NCI-H226 (cell line): Measurements from ENCODE around the gene VCL.
A peak's percentile ranks its signal among the peaks of the same experiment; 100 is the strongest.
"Not testable (repeated sequence)": the region's sequence is repeated elsewhere in the genome, so short reads cannot be mapped to it uniquely, and the experiment has no call there.

ENCODE experiments used
- DNase-seq: peaks from one replicate; pipeline ENCODE4 v3.0.0-alpha.2; 2015

Gene VCL

DNA sequence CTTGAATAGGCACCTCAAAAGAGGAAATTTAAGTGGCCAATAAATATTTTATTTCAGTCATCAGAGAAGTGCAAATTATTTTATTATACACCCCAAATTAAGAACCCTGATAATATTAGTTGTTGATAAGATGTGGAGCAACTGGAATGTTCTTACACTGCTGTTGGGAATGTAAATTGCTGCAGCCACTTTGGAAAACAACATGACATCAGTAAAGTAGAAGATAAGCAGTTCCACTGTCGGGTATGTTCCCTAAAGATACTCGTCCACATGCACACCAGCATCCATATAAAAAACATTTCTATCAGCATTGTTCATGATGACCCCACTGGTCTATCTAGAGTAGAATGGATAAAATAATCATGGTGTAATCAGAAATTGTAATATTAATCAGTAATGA is 46.5 kb downstream of the VCL start:
- no peak for DNase-seq

DNA sequence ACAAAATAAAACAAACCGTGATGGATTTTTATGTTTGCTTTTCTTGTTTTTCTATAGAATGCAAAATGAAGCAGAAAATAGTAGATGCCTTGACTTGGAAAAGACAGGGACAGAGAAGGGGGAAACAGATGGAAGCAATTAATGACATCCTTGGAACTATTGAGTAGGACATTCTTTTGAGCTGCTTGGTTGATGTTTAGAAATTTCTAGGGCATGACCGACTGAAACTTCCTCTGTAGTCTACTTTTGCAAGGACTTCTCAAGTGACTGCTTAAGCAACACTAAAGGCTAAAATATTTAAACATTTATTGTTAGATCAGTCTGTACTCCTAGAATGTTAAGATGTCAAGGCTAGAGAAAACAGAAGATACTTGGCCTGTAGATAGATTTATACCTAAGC is 49.4 kb downstream of the VCL start:
- no peak for DNase-seq

DNA sequence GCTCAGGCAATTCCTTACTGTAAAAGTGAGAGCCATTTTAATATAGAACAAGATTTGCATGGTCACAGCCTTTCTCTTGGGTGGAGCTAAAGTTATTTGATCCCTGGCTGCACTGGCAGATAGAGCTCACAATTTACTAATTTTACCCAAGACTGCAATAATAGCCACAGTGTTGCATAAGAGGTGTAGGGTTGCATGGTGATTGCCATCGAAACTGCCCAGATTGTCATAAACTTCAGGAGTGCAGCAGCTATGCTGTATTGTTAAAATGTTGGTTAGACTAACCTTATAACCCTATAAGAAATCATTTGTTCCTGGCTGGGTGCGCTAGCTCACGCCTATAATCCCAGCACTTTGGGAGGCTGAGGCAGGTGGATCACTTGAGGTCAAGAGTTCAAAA is 50.0 kb downstream of the VCL start:
- DNase-seq, result no peak

DNA sequence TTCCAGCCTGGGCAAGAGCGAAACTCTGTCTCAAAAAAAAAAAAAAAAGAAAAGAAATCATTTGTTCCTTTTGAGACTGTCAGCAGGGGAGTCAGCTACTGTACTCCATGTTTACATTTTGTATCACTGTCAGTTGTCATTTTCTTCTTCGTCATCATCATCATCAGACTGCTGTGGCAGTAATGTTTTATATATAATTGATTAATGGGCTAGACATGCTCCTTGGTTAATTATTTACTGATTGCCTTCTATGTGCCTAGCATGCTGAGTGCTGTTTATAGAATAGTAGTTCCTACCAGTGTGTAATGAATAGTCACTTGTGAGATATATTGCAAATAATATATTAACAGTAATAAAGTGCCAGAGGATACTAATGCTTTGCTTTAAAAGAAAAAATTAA is 50.5 kb downstream of the VCL start:
- no peak for DNase-seq

DNA sequence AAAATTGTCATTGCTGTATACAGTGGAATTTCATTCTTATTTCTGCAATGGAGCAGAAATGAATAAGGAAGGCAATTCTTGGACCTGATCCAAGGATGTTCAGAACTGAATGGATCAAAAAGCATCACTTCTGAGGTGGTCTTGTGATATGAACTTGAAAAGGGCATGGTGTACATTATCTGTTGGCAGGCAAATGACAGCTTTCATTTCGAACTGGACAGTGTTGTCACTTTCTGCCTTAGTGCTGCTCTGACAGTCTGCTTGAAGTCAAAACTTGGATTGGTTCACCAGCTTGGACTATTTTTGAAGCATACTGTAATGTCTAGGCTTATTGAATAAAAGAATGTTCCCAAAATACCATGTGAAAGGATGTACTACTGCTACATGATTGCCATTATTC is 52.0 kb downstream of the VCL start:
- no peak for DNase-seq

DNA sequence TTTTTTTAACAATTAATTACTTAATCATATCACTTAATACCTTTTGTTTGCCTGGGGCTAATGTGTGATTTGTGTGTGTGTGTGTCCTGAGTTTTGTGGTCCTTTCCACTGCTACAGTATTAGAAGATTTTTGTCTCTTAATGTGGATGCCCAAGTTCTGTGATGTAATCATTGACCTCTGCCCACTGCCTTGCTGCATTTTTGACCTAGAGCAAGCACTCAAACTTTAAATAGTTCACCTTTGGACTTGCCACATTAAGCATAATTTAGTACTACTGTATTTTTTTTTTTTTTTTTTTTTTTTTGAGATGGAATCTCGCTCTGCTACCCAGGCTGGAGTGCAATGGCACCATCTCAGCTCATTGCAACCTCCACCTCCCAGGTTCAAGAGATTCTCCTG is 52.7 kb downstream of the VCL start:
- DNase-seq, result no peak

DNA sequence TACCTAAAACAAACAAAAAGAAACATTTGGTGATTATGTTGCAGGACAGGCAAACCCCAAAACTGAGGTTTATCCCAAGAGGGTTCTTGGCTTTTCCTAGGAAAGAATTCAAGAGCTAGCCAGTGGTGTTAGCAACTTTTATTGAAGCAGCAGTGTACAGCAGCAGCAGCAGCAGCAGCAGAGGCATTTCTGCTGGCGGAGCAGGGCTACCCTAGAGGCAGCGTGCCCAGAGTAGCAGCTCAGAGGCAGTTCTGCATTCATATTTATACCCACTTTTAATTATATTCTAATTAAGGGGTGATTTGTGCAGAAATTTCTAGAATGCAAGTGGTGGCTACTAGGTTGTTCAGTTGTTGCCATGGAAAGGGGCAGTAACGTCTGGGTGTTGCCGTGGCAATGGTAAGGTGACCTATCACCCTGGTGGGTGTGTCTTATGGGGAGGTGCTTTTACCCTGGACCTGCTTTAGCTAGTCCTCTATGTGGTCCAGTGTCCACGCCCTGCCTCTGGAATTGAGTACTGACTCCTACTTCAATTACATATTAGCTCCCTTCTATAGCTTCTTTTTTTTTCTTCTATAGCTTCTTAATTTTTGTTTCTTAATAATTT is 53.9 kb downstream of the VCL start:
- no peak for DNase-seq

DNA sequence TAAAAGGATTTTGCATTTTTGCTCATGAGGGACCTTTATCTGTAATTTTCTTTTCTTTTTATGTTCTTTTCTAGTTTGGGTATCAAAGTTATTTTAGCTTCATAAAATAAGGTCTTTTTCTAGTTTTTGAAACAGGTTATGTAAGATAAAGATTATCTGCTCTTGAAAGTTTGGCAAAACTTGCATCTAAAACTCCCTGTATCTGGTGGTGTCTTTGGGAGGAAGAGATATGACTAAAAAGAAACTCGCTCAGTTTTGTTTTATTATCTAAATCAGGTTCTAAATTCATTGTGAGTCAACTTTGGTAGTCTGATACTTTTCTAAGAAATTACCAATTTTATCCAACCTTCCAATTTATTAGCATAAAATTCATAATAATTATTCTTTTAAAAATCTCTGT is 55.1 kb downstream of the VCL start:
- no peak for DNase-seq

DNA sequence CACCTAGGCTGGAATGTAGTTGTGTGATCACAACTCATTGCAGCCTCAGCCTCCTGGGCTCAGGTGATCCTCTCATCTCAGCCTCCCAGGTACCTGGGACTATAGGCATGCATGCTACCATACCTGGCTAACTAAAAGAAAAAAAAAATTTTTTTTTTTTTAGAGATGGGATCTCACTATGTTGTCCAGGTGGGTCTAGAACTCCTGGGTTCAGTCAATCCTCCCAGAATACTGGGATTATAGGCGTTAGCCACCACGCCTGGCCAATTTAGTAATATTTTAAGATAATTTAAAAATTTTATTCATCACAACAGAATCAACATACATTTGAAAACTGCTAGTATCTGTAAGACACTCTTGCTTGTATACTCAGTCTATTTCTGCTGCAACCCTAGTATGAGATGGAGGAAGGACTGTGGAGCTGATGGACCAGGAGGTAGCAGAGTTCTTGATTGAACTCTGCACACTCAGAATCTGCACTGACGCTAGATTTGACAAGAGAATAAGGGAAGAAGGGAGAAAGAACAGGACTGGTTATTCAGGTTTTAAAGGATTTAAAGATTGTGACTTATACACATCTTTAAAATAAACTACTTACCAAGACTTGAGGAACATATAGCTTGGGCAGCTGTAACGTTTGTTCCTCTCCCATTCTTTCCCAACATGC is 57.6 kb downstream of the VCL start:
- DNase-seq, result no peak

DNA sequence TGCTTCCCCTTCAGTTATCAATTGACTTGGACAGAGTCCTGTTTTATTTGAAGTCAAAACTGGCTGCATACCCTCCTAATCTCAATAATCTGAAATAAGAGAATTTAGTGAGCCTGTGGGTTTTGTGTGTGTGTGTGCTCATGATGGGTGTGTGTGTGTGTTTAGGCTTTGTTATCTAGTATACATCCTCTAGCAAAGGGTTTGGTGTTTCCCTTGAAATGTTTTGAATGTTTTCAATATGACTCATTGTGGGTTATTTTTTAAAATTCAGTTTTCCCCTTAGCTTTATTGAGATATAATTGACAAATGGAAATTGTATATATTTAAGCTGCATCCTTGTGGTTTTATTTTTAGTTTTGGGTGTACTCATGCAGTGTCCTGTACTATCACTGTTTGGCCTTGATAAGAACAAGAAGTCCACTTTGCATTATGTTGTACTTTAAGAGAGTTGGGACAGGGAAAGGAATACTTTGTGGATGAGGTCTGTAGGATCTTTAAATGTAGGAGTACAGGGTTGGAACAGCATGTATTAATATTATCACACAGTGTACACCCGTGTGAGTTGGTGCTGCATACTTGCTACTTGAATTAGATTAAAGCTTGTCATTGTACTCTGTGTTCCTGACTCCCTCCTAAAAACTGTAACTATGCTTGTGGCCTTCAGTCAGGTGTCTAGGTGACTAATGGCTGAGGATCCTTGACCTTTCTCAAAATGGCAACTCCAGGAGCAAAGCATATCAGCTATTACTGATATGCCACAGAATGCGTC is 58.3 kb downstream of the VCL start:
- DNase-seq, result peak; percentile 83

DNA sequence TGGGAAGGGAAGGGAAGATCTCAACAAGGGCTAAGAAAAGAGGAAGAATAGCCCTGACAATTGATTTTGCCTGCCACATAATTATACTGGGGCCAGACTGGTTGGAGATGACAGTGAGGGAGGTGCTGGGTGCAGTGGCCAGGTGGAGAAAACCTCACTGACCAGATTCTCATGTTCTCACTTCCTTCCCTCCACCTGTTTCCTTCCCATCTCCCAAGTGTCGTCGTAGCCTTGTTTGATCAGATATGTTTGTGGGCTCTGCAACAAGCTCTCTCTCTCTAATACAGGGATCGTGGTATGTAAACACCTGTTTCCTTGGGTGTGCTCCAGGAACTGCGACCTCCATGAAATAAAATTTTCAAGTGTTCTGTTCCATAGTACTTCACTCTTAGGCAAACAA is 60.2 kb downstream of the VCL start:
- no peak for DNase-seq

DNA sequence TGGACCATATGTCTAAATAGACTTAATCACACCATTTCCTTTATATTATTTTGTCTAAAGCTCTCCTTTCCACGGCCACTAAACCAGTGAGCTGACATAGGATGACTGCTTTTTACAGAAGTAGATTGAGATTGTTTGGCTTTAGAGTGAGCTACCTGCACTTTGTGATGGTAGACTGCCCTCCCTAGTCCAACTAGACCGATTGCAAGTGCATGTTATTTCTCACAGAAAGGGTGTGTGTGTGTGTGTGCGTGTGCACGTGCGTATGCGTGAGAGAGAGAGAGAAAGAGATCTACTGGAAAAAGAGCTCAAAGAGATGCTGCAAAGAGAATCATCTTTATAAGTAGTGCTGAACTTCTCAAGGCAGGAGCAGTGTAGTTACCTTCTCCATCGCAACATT is 60.7 kb downstream of the VCL start:
- DNase-seq, result peak; percentile 40

DNA sequence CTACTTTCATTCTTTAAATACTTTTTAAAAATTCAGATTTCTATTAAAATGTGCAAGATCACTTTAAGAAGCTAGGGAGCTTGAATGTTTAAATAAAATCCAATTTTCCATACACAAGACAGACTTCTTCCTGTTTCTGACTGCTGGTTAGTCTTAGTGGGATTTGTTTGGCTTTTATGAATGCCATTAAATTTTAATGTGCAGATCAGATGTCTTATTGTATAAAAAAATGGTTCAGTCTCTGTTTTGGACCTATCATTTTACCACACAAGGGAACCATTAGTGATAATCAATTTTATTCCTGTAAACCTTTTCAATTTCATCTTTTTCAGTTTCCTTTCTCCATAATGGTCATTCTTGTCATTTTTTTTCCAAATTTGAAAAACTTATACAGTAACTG is 63.2 kb downstream of the VCL start:
- no peak for DNase-seq

DNA sequence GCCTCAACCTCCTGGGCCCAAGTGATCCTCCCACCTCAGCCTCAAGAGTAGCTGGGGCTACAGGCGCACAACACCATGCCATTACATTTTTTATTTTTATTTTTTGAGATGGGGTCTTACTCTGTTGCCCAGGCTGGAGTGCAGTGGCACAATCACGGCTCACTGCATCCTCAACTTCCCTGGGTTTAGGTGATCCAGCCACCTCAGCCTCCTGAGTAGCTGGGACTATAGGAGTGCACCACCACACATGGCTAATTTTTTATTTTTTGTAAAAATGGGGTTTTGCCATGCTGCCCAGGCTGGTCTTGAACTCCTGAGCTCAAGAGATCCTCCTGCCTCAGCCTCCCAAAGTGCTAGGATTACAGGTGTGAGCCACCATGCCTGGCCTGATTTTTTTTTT is 64.1 kb downstream of the VCL start:
- not testable (repeated sequence) for DNase-seq

DNA sequence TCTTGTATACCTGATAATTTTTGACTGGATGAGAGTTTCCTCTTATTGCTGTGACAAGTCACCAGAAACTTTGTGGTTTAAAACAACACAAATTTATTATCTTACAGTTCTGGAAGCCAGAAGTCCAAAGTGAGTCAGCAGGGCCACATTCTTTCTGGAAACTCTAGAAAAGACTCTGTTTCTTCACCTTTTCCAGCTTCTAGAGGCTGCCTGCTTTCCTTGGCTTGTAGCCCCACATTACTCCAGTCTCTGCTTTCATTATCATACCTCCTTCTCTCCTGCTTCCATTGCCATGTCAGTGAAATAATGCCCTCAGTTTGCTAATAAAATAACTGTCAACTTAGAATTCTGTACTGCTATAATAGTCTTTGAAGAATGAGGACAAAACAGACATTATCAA is 65.3 kb downstream of the VCL start:
- no peak for DNase-seq

DNA sequence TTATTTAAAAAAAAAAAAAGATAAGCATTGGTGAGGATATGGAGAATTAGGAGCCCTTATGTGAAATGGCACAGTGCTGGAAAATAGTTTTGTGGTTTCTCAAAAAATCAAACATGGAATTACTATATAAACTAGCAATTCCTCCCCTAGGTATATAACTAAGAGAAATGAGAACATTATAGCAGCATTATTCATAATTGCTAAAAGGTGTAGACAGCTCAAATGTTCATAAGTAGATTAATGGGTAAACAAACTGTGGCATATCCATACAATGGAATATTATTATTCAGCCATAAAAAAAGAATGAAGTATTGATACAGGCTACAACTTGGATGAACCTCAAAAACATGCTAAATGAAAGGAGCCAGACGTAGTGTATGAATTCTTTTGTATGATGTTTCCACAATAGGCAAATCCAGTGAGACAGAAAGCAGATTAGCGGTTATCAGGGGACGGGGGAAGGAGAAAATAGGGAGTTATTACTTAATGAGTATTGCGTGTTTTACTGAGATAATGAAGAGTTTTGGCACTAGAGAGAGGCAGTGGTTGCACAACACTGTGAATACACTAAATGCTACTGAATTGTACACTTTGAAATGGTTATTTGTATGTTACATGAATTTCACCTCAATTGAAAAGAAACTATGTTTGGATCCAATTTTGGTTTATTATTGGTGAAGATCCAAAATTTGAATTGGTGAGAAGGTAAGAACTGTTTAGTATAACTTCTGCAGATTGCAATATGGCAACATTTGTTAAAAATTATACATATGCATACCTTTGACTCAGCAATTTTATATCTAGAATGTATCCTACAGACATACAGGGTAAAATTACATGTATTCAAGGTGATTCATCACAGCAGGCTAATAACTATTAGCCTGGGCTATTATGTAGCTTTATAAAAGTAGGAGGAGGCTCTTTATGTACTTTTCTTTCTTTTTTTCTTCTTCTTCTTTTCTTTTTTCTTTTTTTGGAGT is 69.7 kb downstream of the VCL start:
- DNase-seq, result peak; percentile 78

DNA sequence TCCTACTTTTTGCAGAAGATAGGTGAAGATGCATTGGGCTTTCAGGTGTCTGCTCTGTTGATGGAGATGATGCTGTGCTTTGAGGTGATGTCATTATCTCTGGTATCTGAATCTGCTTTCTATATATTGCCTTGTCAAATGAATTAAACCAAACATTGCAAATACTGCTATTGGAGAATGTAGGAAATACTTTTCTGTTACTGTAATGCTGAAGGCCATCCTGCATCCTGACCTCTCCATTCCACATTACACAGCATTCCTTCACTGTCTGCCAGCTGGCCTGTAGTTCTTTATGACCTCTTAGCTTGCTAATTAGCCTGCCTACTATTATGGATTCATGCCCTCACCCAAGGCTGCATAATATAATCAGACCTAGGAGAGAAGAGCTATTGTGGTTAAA is 73.2 kb downstream of the VCL start:
- DNase-seq, result peak; percentile 70

DNA sequence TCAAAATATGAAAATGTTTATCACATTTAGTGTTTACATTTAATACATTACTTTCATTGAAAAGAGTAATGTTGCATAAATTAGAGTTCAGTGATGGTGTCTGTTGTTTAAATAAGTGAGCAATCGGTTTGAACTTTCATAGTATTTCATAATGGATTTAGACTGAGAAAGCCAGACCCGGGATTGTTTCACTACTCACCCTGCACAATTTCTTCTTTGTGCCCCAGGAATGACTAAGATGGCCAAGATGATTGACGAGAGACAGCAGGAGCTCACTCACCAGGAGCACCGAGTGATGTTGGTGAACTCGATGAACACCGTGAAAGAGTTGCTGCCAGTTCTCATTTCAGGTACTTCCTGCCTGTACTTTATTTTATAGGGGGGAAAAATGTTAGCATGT is 74.6 kb downstream of the VCL start:
- DNase-seq, result no peak

DNA sequence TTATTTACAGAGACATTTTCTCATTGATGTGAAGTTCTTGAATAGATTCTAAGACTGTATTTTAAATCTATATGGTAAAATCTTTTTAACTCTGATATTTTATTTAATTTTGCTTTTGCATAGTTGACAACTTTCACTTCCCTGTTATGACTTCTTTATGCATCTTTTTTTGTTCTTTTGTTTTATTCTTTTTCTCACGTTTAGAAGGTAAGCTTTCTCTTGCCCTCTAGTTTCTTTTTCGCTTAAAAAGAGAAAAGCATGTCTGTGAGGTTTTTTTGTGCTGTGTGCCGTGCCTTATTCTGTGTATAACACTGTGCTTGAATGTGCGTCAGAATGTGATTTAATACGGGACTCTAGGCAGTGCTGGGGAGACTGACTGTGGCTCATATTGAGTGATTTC is 78.0 kb downstream of the VCL start:
- DNase-seq, result no peak

DNA sequence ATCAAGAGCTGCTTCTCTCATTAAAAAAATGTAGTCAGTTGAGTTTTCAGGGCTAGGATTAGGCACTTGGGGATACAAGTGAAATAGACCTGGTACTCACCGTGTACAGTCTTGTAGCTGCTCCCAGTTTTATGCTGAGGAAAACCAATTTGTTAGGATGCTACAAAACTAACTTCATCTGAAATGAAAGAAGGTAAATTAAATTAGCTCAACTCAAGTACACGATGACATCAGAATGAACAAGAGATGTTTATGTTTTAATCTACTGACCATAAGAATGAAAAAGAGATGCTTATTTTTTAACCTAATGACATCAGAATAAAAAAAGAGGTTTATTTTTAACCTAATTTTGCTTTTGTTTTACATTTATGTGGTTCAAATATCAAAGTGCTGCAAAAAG is 79.0 kb downstream of the VCL start:
- no peak for DNase-seq

DNA sequence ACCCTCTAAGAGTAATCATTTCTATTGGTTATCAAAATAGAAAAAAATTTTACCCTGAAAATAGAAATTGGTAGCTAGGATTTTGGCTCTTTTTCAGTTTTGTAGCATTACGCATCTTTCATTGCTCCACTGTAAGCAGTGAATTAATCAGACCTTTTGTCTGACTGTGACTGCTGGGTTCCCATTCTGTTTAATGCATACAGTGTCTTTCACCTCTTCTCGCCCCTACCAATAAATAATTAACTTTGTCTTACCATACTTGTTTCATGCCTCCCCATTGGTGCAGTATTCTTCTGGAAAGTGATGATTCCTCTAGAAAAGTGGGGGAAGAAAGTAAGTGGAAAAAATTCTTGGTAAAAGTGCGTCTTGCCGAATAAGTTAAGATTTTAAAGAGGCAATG is 79.5 kb downstream of the VCL start:
- DNase-seq, result no peak

DNA sequence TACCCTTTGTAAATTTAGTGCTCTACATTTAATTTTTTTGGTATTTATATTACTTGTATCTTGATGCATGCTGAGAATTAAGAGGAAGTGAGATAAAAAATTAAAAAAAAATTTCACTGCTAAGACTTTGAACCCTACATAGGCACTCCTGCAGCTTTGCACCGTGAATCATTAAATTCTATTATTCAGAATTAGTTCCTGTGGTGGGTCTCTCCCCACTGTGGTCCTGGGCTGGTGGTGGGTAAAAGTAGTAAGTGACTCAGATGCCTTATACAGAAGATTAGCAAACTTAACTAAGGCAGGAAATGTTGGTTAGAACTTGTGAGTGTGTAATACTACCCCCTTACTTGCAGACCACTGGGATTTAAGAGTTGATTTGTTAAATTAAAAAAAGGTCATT is 80.1 kb downstream of the VCL start:
- peak; percentile 79 for DNase-seq
